Thoracic aorta (tissue), 2 donors: ENCODE results near the gene CDK5RAP2. TPM values are rescaled to one million over a fixed set of nuclear protein-coding genes. Genes with fewer than 3 reads are reported as not detected.
A peak's percentile ranks its signal among the peaks of the same experiment; 100 is the strongest.

Experiments used
- ATAC-seq: fragments of 150-250 bp; one replicate; pipeline ENCODE4 v1.8.0; 2017; ENCODE audit warnings: low read depth; ENCODE audit not compliant: insufficient number of reproducible peaks, low FRiP score
- DNase-seq: peaks from one replicate; pipeline ENCODE4 v3.0.0-alpha.2; 2020; ENCODE audit warnings: low spot score
- H3K27ac ChIP-seq, 2 donors: fragments of 200-600 bp; sonication (generic); 1 replicate in 1 of 2; 2 replicates in 1 of 2; pipeline ENCODE4 v1.5.1; 2016; ENCODE audit warnings: mild to moderate bottlenecking in 2 of 2, moderate library complexity in 2 of 2
- H3K27me3 ChIP-seq: fragments of 200-600 bp; sonication (generic); replicated peaks from 2 replicates; pipeline ENCODE4 v1.6.0; 2016; ENCODE audit warnings: mild to moderate bottlenecking; ENCODE audit not compliant: insufficient read depth
- H3K36me3 ChIP-seq: fragments of 200-600 bp; sonication (generic); one replicate; pipeline ENCODE4 v1.5.1; 2016
- H3K4me1 ChIP-seq, 2 donors: fragments of 200-600 bp; sonication (generic); 1 replicate in 1 of 2; 2 replicates in 1 of 2; pipeline versions ENCODE4 v1.5.1 to v1.6.0; 2016; ENCODE audit warnings: low read depth in 2 of 2, mild to moderate bottlenecking in 1 of 2; ENCODE audit not compliant: control insufficient read depth in 1 of 2
- H3K4me3 ChIP-seq: fragments of 200-600 bp; sonication (generic); 2 replicates; pipeline ENCODE4 v1.5.1; 2016; ENCODE audit warnings: mild to moderate bottlenecking
- H3K9me3 ChIP-seq: fragments of 200-600 bp; sonication (generic); 2 replicates; pipeline ENCODE4 v1.5.1; 2016
- CTCF ChIP-seq: fragments of 200-600 bp; sonication (generic); IDR thresholded peaks from one replicate; pipeline ENCODE4 v1.5.1; 2019; ENCODE audit warnings: antibody characterized with exemption
- total RNA-seq, 2 donors: library from RNA; depleted of rRNA; stranded (reverse); fragments of >200 nt; gene quantifications; one replicate each; pipeline versions ENCODE4 v1.1.0 to v1.2.3, GENCODE V29; 2016

Gene CDK5RAP2
- total RNA-seq, 2 donors from 2014 or later: 67.8 to 132 TPM

- H3K27ac ChIP-seq: peak overlapping the region; percentile 79 to 80
- H3K36me3 ChIP-seq: peaks cover 6% of the 10 kb centered on the region
- no peaks in the 10 kb centered on the region for H3K9me3 ChIP-seq
- no peaks in the 10 kb centered on the region for H3K27me3 ChIP-seq
- no peak overlapping the region for H3K4me3 ChIP-seq
- ATAC-seq (no peak), DNase-seq (no peak)
- TF ChIP-seq CTCF: no peak
- peaks cover 23 to 69% of the 10 kb centered on the region in 2 donors for H3K4me1 ChIP-seq
Observed at GRCh38 chr9:120446671-120447070, 133.3 kb downstream of the CDK5RAP2 start.

GRCh38 chr9:120443976-120444375, 136.0 kb downstream of the CDK5RAP2 start:
- no peak for TF ChIP-seq CTCF
- H3K4me1 ChIP-seq: peaks cover 25 to 70% of the 10 kb centered on the region in 2 donors
- no peaks in the 10 kb centered on the region for H3K27me3 ChIP-seq
- no peak for ATAC-seq
- H3K4me3 ChIP-seq: no peak overlapping the region
- peak overlapping the region in 1 of 2 donors; percentile 29 for H3K27ac ChIP-seq
- peaks cover 14% of the 10 kb centered on the region for H3K36me3 ChIP-seq
- no peak for DNase-seq
- H3K9me3 ChIP-seq: no peaks in the 10 kb centered on the region

- Histone ChIP-seq H3K27me3 (no peaks in the 10 kb centered on the region), H3K27ac (peak overlapping the region in 1 of 2 donors; percentile 29), H3K9me3 (no peaks in the 10 kb centered on the region), H3K36me3 (peaks cover 17% of the 10 kb centered on the region), H3K4me1 (peaks cover 25 to 67% of the 10 kb centered on the region in 2 donors), H3K4me3 (no peak overlapping the region)
- DNase-seq (no peak), ATAC-seq (no peak)
- TF ChIP-seq CTCF: no peak
Observed at GRCh38 chr9:120443489-120443888, 136.5 kb downstream of the CDK5RAP2 start.

- TF ChIP-seq CTCF: no peak
- Histone ChIP-seq H3K27me3 (no peaks in the 10 kb centered on the region), H3K4me3 (no peak overlapping the region), H3K4me1 (peaks cover 25 to 69% of the 10 kb centered on the region in 2 donors), H3K9me3 (no peaks in the 10 kb centered on the region), H3K27ac (peak overlapping the region in 1 of 2 donors; percentile 54), H3K36me3 (peaks cover 17% of the 10 kb centered on the region)
- DNase-seq (no peak), ATAC-seq (no peak)
Observed at GRCh38 chr9:120442308-120442995, 137.5 kb downstream of the CDK5RAP2 start.

GRCh38 chr9:120441426-120442307, 138.3 kb downstream of the CDK5RAP2 start:
- H3K27me3 ChIP-seq: no peaks in the 10 kb centered on the region
- DNase-seq: no peak
- H3K36me3 ChIP-seq: peaks cover 17% of the 10 kb centered on the region
- TF ChIP-seq CTCF: no peak
- H3K27ac ChIP-seq: peak overlapping the region; percentile 4 to 54
- H3K4me1 ChIP-seq: peaks cover 21 to 69% of the 10 kb centered on the region in 2 donors
- no peak overlapping the region for H3K4me3 ChIP-seq
- no peaks in the 10 kb centered on the region for H3K9me3 ChIP-seq
- no peak for ATAC-seq
